Measurements from ENCODE around the gene COMMD7.

Gene COMMD7

DNA sequence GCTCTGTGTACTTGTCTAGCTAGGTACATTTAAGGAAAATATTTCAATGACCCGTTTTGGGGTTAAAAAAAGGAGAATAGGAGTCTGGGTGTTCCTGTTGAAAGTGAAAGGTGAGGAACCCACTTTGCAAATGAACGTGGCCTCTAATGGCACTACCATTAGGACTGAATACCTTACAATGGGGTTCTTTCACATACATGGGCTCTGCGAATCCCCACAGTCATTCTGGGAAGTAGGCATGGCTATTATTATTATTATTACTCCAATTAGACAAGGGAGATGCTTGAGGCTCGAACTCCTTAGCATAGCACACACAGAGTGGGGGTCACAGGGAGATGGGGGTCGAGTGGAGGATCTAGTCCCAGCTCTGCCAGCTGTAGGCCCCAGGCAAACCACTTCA is 12.9 kb upstream of the COMMD7 start:
- Histone ChIP-seq H4K12ac (ENCODE audit: low read depth, low read length) (no peak overlapping the region), H3K79me1 (ENCODE audit: low read length) (no peaks in the 10 kb centered on the region), H2AFZ (ENCODE audit: insufficient read depth, low read length, poor library complexity) (no peak overlapping the region), H2BK5ac (ENCODE audit: low read depth, low read length, poor library complexity) (no peak overlapping the region), H3K36me3 (ENCODE audit: control insufficient read depth in 1 of 2, insufficient read depth in 2 of 2, low read length in 2 of 2) (no peaks in the 10 kb centered on the region), H3K14ac (ENCODE audit: low read length) (no peak overlapping the region), H2AK5ac (ENCODE audit: low read length) (no peak overlapping the region), H3K27ac (ENCODE audit: low read depth, low read length) (no peak overlapping the region), H3K4me2 (ENCODE audit: low read length) (no peak overlapping the region), H3K9ac (ENCODE audit: low read length) (no peak overlapping the region), H3K18ac (ENCODE audit: low read length) (no peak overlapping the region), H2BK12ac (ENCODE audit: low read length) (no peak overlapping the region), H3K27me3 (ENCODE audit: insufficient read depth, low read length) (no peaks in the 10 kb centered on the region), H3K9me3 (ENCODE audit: insufficient read depth, low read depth, low read length) (no peaks in the 10 kb centered on the region), H4K91ac (ENCODE audit: low read depth, low read length) (no peak overlapping the region), H3K4ac (ENCODE audit: low read depth, low read length) (no peak overlapping the region), H3K79me2 (ENCODE audit: control insufficient read depth, insufficient read depth, low read length, poor library complexity) (no peaks in the 10 kb centered on the region), H3K23ac (ENCODE audit: low read length) (no peak overlapping the region), H3K4me3 (ENCODE audit: low read depth, low read length) (no peak overlapping the region), H2BK120ac (ENCODE audit: insufficient read depth, low read length, poor library complexity) (no peak overlapping the region), H4K8ac (ENCODE audit: low read depth, low read length) (no peak overlapping the region), H3K4me1 (ENCODE audit: control insufficient read depth in 1 of 2, insufficient read depth in 2 of 2, low read length in 2 of 2) (no peaks in the 10 kb centered on the region)
- DNase-seq, result no peak
- no CpG with 5 or more reads among the region's 5 CpGs for WGBS (ENCODE audit: extremely low coverage, insufficient coverage, insufficient read length)

DNA sequence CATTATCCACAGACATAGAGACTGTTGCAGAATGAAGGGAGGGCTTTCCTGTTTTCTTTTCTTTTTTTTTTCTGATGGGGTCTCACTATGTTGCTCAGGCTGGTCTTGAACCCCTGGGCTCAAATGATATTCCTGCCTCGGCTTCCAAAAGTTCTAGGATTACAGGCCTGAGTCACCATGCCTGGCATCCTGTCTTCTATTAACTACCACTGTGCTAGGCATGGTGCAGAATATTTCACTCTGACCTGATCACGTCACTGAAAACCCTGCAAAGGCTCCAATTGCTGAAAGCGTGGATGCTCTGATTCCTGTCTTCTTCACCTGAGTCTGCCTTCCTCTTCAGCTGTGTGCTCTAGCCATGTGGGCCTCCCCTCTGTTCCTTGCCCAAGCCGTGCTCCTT is 10.5 kb upstream of the COMMD7 start:
- H3K14ac ChIP-seq (ENCODE audit: low read length), result no peak overlapping the region
- no peaks in the 10 kb centered on the region for H3K79me1 ChIP-seq (ENCODE audit: low read length)
- no peak overlapping the region for H2BK120ac ChIP-seq (ENCODE audit: insufficient read depth, low read length, poor library complexity)
- H3K9me3 ChIP-seq (ENCODE audit: insufficient read depth, low read depth, low read length), result no peaks in the 10 kb centered on the region
- H2BK5ac ChIP-seq (ENCODE audit: low read depth, low read length, poor library complexity), result no peak overlapping the region
- no peak overlapping the region for H3K4ac ChIP-seq (ENCODE audit: low read depth, low read length)
- no peak overlapping the region for H2BK12ac ChIP-seq (ENCODE audit: low read length)
- no peak overlapping the region for H3K27ac ChIP-seq (ENCODE audit: low read depth, low read length)
- H4K8ac ChIP-seq (ENCODE audit: low read depth, low read length), result no peak overlapping the region
- no peak overlapping the region for H3K23ac ChIP-seq (ENCODE audit: low read length)
- H3K4me1 ChIP-seq (ENCODE audit: control insufficient read depth in 1 of 2, insufficient read depth in 2 of 2, low read length in 2 of 2), result peaks cover 0 to 2% of the 10 kb centered on the region in 2 experiments
- H4K91ac ChIP-seq (ENCODE audit: low read depth, low read length), result no peak overlapping the region
- no peak overlapping the region for H3K9ac ChIP-seq (ENCODE audit: low read length)
- H3K79me2 ChIP-seq (ENCODE audit: control insufficient read depth, insufficient read depth, low read length, poor library complexity), result no peaks in the 10 kb centered on the region
- no peak overlapping the region for H4K12ac ChIP-seq (ENCODE audit: low read depth, low read length)
- H3K27me3 ChIP-seq (ENCODE audit: insufficient read depth, low read length), result no peaks in the 10 kb centered on the region
- no peak overlapping the region for H3K18ac ChIP-seq (ENCODE audit: low read length)
- no peak overlapping the region for H3K4me3 ChIP-seq (ENCODE audit: low read depth, low read length)
- no peak overlapping the region for H2AK5ac ChIP-seq (ENCODE audit: low read length)
- no peak overlapping the region for H3K4me2 ChIP-seq (ENCODE audit: low read length)
- no CpG with 5 or more reads among the region's 4 CpGs for WGBS (ENCODE audit: extremely low coverage, insufficient coverage, insufficient read length)
- H2AFZ ChIP-seq (ENCODE audit: insufficient read depth, low read length, poor library complexity), result no peak overlapping the region
- no peaks in the 10 kb centered on the region for H3K36me3 ChIP-seq (ENCODE audit: control insufficient read depth in 1 of 2, insufficient read depth in 2 of 2, low read length in 2 of 2)
- no peak for DNase-seq

DNA sequence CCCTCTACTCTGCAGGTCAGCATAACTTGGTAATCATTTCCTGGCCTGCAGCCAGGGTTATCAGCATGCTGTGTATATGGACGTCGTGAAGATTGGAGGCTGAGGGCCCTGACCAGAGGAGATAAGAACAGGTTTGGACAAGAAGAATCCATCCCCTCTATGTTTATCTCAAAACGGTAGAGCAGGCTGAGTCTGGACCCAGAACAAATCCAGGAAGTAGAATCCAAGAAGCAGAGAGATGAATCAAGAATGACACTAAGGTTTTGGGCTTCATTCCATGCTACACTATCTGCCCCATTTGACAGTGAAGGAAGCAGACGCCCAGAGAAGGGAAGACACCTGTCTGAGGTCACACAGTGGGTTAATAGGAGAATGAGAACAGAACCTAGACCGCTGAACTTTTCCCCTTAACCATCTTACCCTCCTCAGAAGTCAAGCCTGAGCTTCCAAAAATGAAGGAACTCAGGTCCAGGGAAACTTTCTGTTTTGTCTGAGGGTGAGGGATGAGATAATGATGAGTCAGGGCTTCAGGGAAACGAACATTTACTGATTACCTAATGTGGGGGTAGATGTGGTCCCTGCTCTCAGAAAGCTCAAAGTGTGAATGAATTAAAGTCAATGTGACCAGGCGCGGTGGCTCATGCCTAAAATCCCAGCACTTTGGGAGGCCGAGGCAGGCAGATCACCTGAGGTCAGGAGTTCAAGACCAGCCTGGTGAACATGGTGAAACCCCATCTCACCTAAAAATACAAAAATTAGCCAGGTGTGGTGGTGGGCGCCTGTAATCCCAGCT is 9.4 kb upstream of the COMMD7 start:
- no CpG with 5 or more reads among the region's 10 CpGs for WGBS (ENCODE audit: extremely low coverage, insufficient coverage, insufficient read length)
- H2BK120ac ChIP-seq (ENCODE audit: insufficient read depth, low read length, poor library complexity), result no peak overlapping the region
- H3K27ac ChIP-seq (ENCODE audit: low read depth, low read length), result no peak overlapping the region
- H3K36me3 ChIP-seq (ENCODE audit: control insufficient read depth in 1 of 2, insufficient read depth in 2 of 2, low read length in 2 of 2), result no peaks in the 10 kb centered on the region
- H2BK5ac ChIP-seq (ENCODE audit: low read depth, low read length, poor library complexity), result no peak overlapping the region
- H3K14ac ChIP-seq (ENCODE audit: low read length), result no peak overlapping the region
- no peak overlapping the region for H3K18ac ChIP-seq (ENCODE audit: low read length)
- no peak overlapping the region for H3K4me3 ChIP-seq (ENCODE audit: low read depth, low read length)
- no peak overlapping the region for H2BK12ac ChIP-seq (ENCODE audit: low read length)
- H3K4me2 ChIP-seq (ENCODE audit: low read length), result no peak overlapping the region
- no peaks in the 10 kb centered on the region for H3K79me2 ChIP-seq (ENCODE audit: control insufficient read depth, insufficient read depth, low read length, poor library complexity)
- H3K9me3 ChIP-seq (ENCODE audit: insufficient read depth, low read depth, low read length), result no peaks in the 10 kb centered on the region
- no peaks in the 10 kb centered on the region for H3K79me1 ChIP-seq (ENCODE audit: low read length)
- no peak overlapping the region for H4K12ac ChIP-seq (ENCODE audit: low read depth, low read length)
- H3K9ac ChIP-seq (ENCODE audit: low read length), result no peak overlapping the region
- H3K27me3 ChIP-seq (ENCODE audit: insufficient read depth, low read length), result no peaks in the 10 kb centered on the region
- no peak overlapping the region for H4K91ac ChIP-seq (ENCODE audit: low read depth, low read length)
- H3K4ac ChIP-seq (ENCODE audit: low read depth, low read length), result no peak overlapping the region
- H3K4me1 ChIP-seq (ENCODE audit: control insufficient read depth in 1 of 2, insufficient read depth in 2 of 2, low read length in 2 of 2), result peaks cover 0 to 2% of the 10 kb centered on the region in 2 experiments
- peak in 1 of 2 donors; percentile 32 for DNase-seq
- H2AFZ ChIP-seq (ENCODE audit: insufficient read depth, low read length, poor library complexity), result no peak overlapping the region
- no peak overlapping the region for H4K8ac ChIP-seq (ENCODE audit: low read depth, low read length)
- H2AK5ac ChIP-seq (ENCODE audit: low read length), result no peak overlapping the region
- no peak overlapping the region for H3K23ac ChIP-seq (ENCODE audit: low read length)

DNA sequence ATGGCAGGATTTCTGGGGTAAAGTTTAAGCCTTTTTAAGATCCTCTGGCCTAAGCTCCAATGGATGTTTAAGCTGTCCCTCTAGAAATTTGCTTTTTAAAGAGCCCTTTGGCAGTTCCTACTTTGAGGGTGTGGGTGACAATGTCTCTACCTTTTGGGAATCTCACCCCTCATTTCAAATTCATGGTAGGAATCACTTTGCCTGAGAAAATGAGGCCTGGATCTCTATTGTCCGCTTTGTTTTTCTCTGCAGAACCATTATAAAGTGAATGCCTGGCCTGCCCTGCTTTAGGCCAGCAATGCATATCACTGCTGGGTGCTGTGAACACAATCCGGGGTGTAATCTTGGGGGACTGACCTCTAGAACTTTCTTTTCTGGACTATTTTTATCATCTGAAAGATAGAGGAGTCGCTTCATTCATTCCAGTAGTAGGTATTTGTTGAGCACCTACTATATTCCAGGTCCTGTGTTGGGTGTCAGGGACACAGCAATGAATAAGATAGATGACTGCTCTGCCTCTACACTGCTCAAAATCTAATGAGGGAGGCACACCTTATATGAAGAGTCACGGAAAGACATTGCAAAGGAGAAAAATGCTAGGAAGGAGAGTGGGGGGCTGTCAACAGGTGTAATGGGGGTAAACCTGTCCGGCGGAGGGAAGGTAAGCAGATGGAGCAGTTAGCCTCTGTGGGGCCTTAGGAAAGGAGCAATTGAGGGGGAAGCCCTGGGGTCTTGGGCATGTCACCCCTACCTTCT is 8.6 kb upstream of the COMMD7 start:
- Histone ChIP-seq H3K4me1 (ENCODE audit: control insufficient read depth in 1 of 2, insufficient read depth in 2 of 2, low read length in 2 of 2) (peaks cover 0 to 2% of the 10 kb centered on the region in 2 experiments), H3K9ac (ENCODE audit: low read length) (no peak overlapping the region), H3K4ac (ENCODE audit: low read depth, low read length) (no peak overlapping the region), H3K14ac (ENCODE audit: low read length) (no peak overlapping the region), H2AK5ac (ENCODE audit: low read length) (no peak overlapping the region), H3K36me3 (ENCODE audit: control insufficient read depth in 1 of 2, insufficient read depth in 2 of 2, low read length in 2 of 2) (no peaks in the 10 kb centered on the region), H2BK120ac (ENCODE audit: insufficient read depth, low read length, poor library complexity) (no peak overlapping the region), H3K18ac (ENCODE audit: low read length) (no peak overlapping the region), H2BK12ac (ENCODE audit: low read length) (no peak overlapping the region), H3K23ac (ENCODE audit: low read length) (no peak overlapping the region), H3K27ac (ENCODE audit: low read depth, low read length) (no peak overlapping the region), H4K12ac (ENCODE audit: low read depth, low read length) (no peak overlapping the region), H3K4me2 (ENCODE audit: low read length) (no peak overlapping the region), H4K91ac (ENCODE audit: low read depth, low read length) (peak overlapping the region; percentile 11), H4K8ac (ENCODE audit: low read depth, low read length) (no peak overlapping the region), H3K9me3 (ENCODE audit: insufficient read depth, low read depth, low read length) (no peaks in the 10 kb centered on the region), H3K79me1 (ENCODE audit: low read length) (no peaks in the 10 kb centered on the region), H2BK5ac (ENCODE audit: low read depth, low read length, poor library complexity) (no peak overlapping the region), H3K4me3 (ENCODE audit: low read depth, low read length) (no peak overlapping the region), H3K79me2 (ENCODE audit: control insufficient read depth, insufficient read depth, low read length, poor library complexity) (no peaks in the 10 kb centered on the region), H2AFZ (ENCODE audit: insufficient read depth, low read length, poor library complexity) (no peak overlapping the region), H3K27me3 (ENCODE audit: insufficient read depth, low read length) (no peaks in the 10 kb centered on the region)
- WGBS (ENCODE audit: extremely low coverage, insufficient coverage, insufficient read length), result no CpG with 5 or more reads among the region's 6 CpGs
- DNase-seq, result no peak
